ENCODE results near the gene PTPRM.

Gene PTPRM

GRCh38 chr18:8367217-8367988 is 800.3 kb downstream of the PTPRM start:
- H2AFZ ChIP-seq (ENCODE audit: low read depth, low read length, severe bottlenecking) = no peak overlapping the region
- no peak overlapping the region for H3K4me3 ChIP-seq (ENCODE audit: insufficient read depth, low read length, poor library complexity, severe bottlenecking)

GRCh38 chr18:8368512-8369217 is 801.5 kb downstream of the PTPRM start:
- Histone ChIP-seq H3K4me2 (ENCODE audit: low read depth, low read length, poor library complexity, severe bottlenecking) (no peak overlapping the region), H3K4me3 (ENCODE audit: insufficient read depth, low read length, poor library complexity, severe bottlenecking) (no peak overlapping the region), H3K9ac (ENCODE audit: low read length) (no peak overlapping the region), H3K27ac (ENCODE audit: low read depth, low read length) (no peak overlapping the region), H3F3A (ENCODE audit: insufficient read depth) (no peaks in the 10 kb centered on the region), H3K9me3 (ENCODE audit: insufficient read depth, low read length) (no peaks in the 10 kb centered on the region), H2AFZ (ENCODE audit: low read depth, low read length, severe bottlenecking) (no peak overlapping the region), H3K79me2 (ENCODE audit: insufficient read depth, low read length) (no peaks in the 10 kb centered on the region), H3K9me2 (replicated peaks; ENCODE audit: insufficient read depth, low read length) (no peaks in the 10 kb centered on the region), H4K20me1 (ENCODE audit: low read depth, low read length) (no peaks in the 10 kb centered on the region), H3K27me3 (ENCODE audit: low read length) (no peaks in the 10 kb centered on the region), H3K36me3 (ENCODE audit: low read length) (no peaks in the 10 kb centered on the region)
- TF ChIP-seq CTCF (IDR thresholded peaks at IDR 0.05; ENCODE audit: insufficient read depth, low read length, poor library complexity, severe bottlenecking) (no peak), EZH2phosphoT487 (conservative IDR thresholded peaks at IDR 0.05; ENCODE audit: low read length) (no peak)

More at GRCh38 chr18:8367217-8367988, 800.3 kb downstream of the PTPRM start:
- Histone ChIP-seq H3F3A (ENCODE audit: insufficient read depth) (no peaks in the 10 kb centered on the region), H3K4me2 (ENCODE audit: low read depth, low read length, poor library complexity, severe bottlenecking) (no peak overlapping the region), H3K79me2 (ENCODE audit: insufficient read depth, low read length) (no peaks in the 10 kb centered on the region), H3K9me2 (replicated peaks; ENCODE audit: insufficient read depth, low read length) (no peaks in the 10 kb centered on the region), H4K20me1 (ENCODE audit: low read depth, low read length) (no peaks in the 10 kb centered on the region), H3K9ac (ENCODE audit: low read length) (no peak overlapping the region), H3K27me3 (ENCODE audit: low read length) (no peaks in the 10 kb centered on the region), H3K27ac (ENCODE audit: low read depth, low read length) (no peak overlapping the region), H3K9me3 (ENCODE audit: insufficient read depth, low read length) (no peaks in the 10 kb centered on the region), H3K36me3 (ENCODE audit: low read length) (no peaks in the 10 kb centered on the region)
- TF ChIP-seq EZH2phosphoT487 (conservative IDR thresholded peaks at IDR 0.05; ENCODE audit: low read length) (no peak), CTCF (IDR thresholded peaks at IDR 0.05; ENCODE audit: insufficient read depth, low read length, poor library complexity, severe bottlenecking) (no peak)

- TF ChIP-seq EZH2phosphoT487 (conservative IDR thresholded peaks at IDR 0.05; ENCODE audit: low read length) = no peak
- no peak for TF ChIP-seq CTCF (IDR thresholded peaks at IDR 0.05; ENCODE audit: insufficient read depth, low read length, poor library complexity, severe bottlenecking)
- H3F3A ChIP-seq (ENCODE audit: insufficient read depth) = no peaks in the 10 kb centered on the region
Observed at GRCh38 chr18:8373486-8373885, 806.4 kb downstream of the PTPRM start.

More at GRCh38 chr18:8373486-8373885, 806.4 kb downstream of the PTPRM start:
- H2AFZ ChIP-seq (ENCODE audit: low read depth, low read length, severe bottlenecking) = no peak overlapping the region
- H3K4me3 ChIP-seq (ENCODE audit: insufficient read depth, low read length, poor library complexity, severe bottlenecking) = no peak overlapping the region
- no peaks in the 10 kb centered on the region for H3K27me3 ChIP-seq (ENCODE audit: low read length)
- H3K4me2 ChIP-seq (ENCODE audit: low read depth, low read length, poor library complexity, severe bottlenecking) = no peak overlapping the region
- H3K27ac ChIP-seq (ENCODE audit: low read depth, low read length) = no peak overlapping the region
- no peaks in the 10 kb centered on the region for H4K20me1 ChIP-seq (ENCODE audit: low read depth, low read length)
- no peaks in the 10 kb centered on the region for H3K36me3 ChIP-seq (ENCODE audit: low read length)
- H3K9me3 ChIP-seq (ENCODE audit: insufficient read depth, low read length) = no peaks in the 10 kb centered on the region
- no peaks in the 10 kb centered on the region for H3K9me2 ChIP-seq (replicated peaks; ENCODE audit: insufficient read depth, low read length)
- no peak overlapping the region for H3K9ac ChIP-seq (ENCODE audit: low read length)
- no peaks in the 10 kb centered on the region for H3K79me2 ChIP-seq (ENCODE audit: insufficient read depth, low read length)

Data from SU-DHL-6 (cell line).